ENCODE results near the gene ASB13.

Gene ASB13

GRCh38 chr10:5589011-5589660 is 77.3 kb downstream of the ASB13 start:
- in situ Hi-C loops (cut with HindIII; ENCODE audit: low sequenced_read_pairs) = no loop called here
- no peak for TF ChIP-seq CTCF (IDR thresholded peaks at IDR 0.05; ENCODE audit: low read depth, low read length)
- no peak overlapping the region for H3K4me3 ChIP-seq (ENCODE audit: low read depth, low read length)
- DNase-seq (ENCODE audit: low read depth, low spot score) = no peak
